NT2/D1 (cell line): Measurements from ENCODE around the gene NAA35.
"Not testable (repeated sequence)": the region's sequence is repeated elsewhere in the genome, so short reads cannot be mapped to it uniquely, and the experiment has no call there.

Experiments used
- DNase-seq: peaks from one replicate; pipeline ENCODE4 v3.0.0-alpha.2; 2011; ENCODE audit warnings: low read depth, low spot score
- H3K27me3 ChIP-seq: 2 replicates; pipeline ENCODE4 v1.6.0; 2011; ENCODE audit warnings: mild to moderate bottlenecking; ENCODE audit not compliant: insufficient read length, insufficient read depth
- H3K36me3 ChIP-seq: 2 replicates; pipeline ENCODE4 v1.6.1; 2011; ENCODE audit warnings: mild to moderate bottlenecking, low read length, mixed read lengths; ENCODE audit not compliant: insufficient read depth, insufficient read length
- H3K4me1 ChIP-seq: 2 replicates; pipeline ENCODE4 v1.5.1; 2011; ENCODE audit not compliant: insufficient read depth, insufficient read length
- H3K4me3 ChIP-seq: 2 replicates; pipeline ENCODE4 v1.5.1; 2011; ENCODE audit warnings: low read depth; ENCODE audit not compliant: insufficient read length
- H3K9ac ChIP-seq: 2 replicates; pipeline ENCODE4 v1.6.0; 2011; ENCODE audit warnings: low read depth; ENCODE audit not compliant: insufficient read length
- H3K9me3 ChIP-seq: 2 replicates; pipeline ENCODE4 v1.5.1; 2011; ENCODE audit warnings: mild to moderate bottlenecking, low read length; ENCODE audit not compliant: insufficient read depth
- SUZ12 ChIP-seq: IDR thresholded peaks from 2 replicates; pipeline ENCODE4 v1.6.1; 2011; ENCODE audit not compliant: insufficient read length, insufficient read depth; ENCODE audit errors: extremely low read depth
- YY1 ChIP-seq: IDR thresholded peaks from 2 replicates; pipeline ENCODE4 v1.6.1; 2011; ENCODE audit not compliant: insufficient read length, insufficient read depth
- ZNF274 ChIP-seq: IDR thresholded peaks from 2 replicates; pipeline ENCODE4 v1.6.1; 2011; ENCODE audit warnings: mild to moderate bottlenecking, low read depth, low read length

Gene NAA35

DNA sequence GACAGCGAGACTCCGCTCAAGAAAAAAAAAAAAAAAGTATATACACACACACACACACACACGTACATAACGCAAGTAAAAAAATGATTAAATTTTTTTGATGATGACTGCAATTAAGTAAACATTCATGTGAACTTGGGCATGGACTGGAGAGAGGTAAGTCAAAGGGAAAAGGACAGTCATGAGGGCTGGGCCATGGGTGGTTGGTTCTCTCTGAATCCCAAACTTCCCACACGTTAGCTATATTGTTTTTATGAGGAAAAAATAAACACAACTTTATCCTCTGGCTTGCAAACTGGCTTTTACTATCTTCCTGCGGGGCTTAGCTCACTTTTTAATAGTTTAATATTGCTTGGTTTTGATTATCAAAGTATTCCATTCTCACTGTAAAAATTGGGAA is 104.7 kb downstream of the NAA35 start:
- peaks cover 50% of the 10 kb centered on the region for H3K36me3 ChIP-seq
- no peak for TF ChIP-seq SUZ12
- no peak for TF ChIP-seq ZNF274
- TF ChIP-seq YY1 = no peak

DNA sequence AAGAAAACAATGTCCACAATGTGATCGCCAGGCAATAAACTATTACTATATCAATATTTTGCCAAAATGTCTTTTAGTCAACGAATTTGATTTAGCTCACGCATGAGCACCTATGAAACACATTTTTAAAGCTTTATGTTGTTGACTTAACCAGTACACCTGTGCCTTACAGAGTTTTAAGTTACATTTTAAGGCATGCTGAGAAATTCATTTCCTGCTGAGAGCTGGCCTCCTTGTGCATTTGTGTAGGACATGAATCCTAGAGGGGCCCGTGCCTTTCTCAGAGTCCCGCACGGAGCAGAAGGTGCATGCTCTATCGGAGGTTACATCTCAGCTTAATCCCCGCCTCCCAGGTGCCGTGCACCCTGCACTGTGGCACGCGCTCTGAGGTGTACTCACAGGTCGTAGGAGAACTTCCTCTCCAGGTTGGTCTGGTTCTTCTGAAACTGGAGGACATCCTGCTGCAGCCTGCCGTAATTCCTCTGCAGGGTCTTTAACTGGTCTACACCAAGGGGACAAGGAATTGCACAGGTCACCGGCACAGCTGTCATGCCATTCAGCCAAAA is 105.2 kb downstream of the NAA35 start:
- DNase-seq = no peak
- H3K27me3 ChIP-seq = no peaks in the 10 kb centered on the region
- H3K4me1 ChIP-seq = no peaks in the 10 kb centered on the region
- no peak overlapping the region for H3K9ac ChIP-seq
- H3K9me3 ChIP-seq = no peaks in the 10 kb centered on the region
- H3K36me3 ChIP-seq = peaks cover 45% of the 10 kb centered on the region
- no peak overlapping the region for H3K4me3 ChIP-seq
- TF ChIP-seq ZNF274 = no peak
- TF ChIP-seq SUZ12 = no peak
- no peak for TF ChIP-seq YY1

More for the DNA sequence above, 104.7 kb downstream of the NAA35 start:
- Histone ChIP-seq H3K27me3 (no peaks in the 10 kb centered on the region), H3K4me1 (no peaks in the 10 kb centered on the region), H3K9ac (no peak overlapping the region), H3K9me3 (no peaks in the 10 kb centered on the region), H3K4me3 (no peak overlapping the region)
- no peak for DNase-seq

DNA sequence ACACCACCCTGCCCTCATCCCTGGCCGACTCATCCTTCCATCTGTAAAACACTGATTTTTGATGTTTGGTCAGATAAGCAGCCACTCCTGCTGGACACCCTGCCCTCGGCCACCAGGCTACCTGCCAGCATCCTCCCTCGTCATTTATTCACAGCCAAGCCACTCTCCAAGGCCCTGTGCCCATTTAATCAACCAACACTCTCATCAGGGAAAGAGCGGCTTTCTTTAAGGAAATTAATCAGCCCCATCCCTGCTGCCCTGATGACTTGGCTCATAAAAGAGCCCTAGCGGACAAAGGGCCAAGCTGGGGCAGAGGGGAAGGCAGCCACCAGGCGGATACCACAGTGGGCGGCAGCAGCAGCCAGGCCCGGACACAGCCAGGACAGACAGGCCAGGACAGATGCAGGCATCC is 106.0 kb downstream of the NAA35 start:
- no peak for DNase-seq
- TF ChIP-seq YY1 = no peak
- no peak for TF ChIP-seq ZNF274
- TF ChIP-seq SUZ12 = no peak
- Histone ChIP-seq H3K4me3 (no peak overlapping the region), H3K9ac (no peak overlapping the region), H3K27me3 (no peaks in the 10 kb centered on the region), H3K4me1 (no peaks in the 10 kb centered on the region), H3K36me3 (peaks cover 47% of the 10 kb centered on the region), H3K9me3 (no peaks in the 10 kb centered on the region)

DNA sequence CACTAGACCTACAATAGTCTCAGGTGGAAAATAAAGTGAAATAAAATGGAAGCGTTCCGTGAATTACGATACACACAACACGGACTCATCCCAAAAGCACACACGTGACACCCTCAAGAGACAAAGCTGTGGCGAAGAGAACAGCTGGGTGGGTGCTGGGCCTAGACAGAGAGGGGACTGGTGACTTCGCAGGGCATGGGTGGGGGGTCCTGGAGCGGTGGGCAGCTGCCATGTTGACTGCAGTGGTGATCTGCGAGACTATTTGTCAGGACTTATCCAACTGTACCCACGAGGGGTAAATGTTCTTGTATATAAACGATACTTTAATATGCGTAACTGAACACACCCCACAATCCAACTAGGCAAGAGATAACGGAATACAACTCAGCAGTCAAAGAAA is 106.4 kb downstream of the NAA35 start:
- H3K36me3 ChIP-seq = peaks cover 45% of the 10 kb centered on the region
- no peaks in the 10 kb centered on the region for H3K27me3 ChIP-seq
- H3K4me1 ChIP-seq = no peaks in the 10 kb centered on the region
- H3K4me3 ChIP-seq = no peak overlapping the region
- DNase-seq = no peak
- no peak for TF ChIP-seq YY1
- no peak for TF ChIP-seq SUZ12
- no peak for TF ChIP-seq ZNF274
- H3K9ac ChIP-seq = no peak overlapping the region
- H3K9me3 ChIP-seq = no peaks in the 10 kb centered on the region

DNA sequence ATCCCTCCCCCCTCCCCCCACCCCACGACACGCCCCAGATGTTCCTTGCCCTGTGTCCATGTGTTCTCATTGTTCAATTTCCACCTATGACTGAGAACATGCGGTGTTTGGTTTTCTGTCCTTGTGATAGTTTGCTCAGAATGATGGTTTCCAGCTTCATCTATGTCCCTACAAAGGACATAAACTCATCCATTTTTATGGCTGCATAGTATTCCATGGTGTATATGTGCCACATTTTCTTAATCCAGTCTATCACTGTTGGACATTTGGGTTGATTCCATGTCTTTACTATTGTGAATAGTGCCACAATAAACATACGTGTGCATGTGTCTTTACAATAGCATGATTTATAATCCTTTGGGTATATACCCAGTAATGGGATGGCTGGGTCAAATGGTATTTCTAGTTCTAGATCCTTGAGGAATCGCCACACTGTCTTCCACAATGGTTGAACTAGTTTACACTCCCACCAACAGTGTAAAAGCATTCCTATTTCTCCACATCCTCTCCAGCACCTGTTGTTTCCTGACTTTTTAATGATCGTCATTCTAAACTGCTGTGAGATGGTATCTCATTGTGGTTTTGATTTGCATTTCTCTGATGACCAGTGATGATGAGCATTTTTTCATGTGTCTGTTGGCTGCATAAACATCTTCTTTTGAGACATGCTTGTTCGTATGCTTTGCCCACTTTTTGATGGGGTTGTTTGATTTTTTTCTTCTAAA is 107.2 kb downstream of the NAA35 start:
- H3K27me3 ChIP-seq, H3K4me3 ChIP-seq, DNase-seq: not testable (repeated sequence)

DNA sequence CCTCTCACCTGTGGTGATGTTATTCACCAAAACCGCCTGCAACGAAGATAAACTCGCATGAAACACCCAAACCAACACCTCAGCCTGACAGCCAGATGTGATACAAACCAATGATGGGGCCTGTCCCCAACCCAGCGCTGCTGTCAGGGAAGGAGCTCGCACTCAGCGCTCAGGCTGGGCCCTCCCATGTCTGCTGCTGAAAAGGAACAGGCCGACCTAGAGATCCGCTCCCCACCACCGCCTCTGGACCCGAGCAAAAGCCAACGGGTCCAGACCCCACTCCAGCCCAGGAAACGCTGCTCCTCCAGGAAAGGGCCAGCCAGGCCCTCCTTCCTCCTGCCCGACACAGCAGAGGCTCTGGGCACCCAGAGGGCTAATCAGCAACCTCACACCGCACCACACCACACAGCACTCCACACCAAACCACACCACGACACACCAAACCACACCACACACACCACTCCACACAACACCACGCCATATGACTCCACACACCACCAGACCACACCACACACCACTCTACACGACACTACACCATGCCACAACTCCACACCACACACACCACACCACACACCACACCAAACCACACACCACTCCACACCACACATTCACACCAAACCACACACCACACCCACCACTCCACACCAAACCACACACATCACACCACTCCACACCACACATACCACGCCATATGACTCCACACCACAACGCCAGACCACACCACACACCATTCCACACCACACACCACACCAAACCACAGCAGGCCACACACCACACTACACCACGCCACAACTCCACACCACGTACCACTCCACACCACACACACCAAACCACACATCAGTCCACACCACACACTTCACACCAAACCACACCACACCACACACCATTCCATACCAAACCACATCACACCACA is 111.9 kb downstream of the NAA35 start:
- Histone ChIP-seq H3K9me3 (no peaks in the 10 kb centered on the region), H3K4me3 (no peak overlapping the region), H3K36me3 (peaks cover 33% of the 10 kb centered on the region), H3K9ac (no peak overlapping the region), H3K27me3 (no peaks in the 10 kb centered on the region), H3K4me1 (no peaks in the 10 kb centered on the region)
- no peak for TF ChIP-seq SUZ12
- no peak for TF ChIP-seq YY1
- no peak for TF ChIP-seq ZNF274
- no peak for DNase-seq

More for the DNA sequence above, 107.2 kb downstream of the NAA35 start:
- not testable (repeated sequence) for H3K9ac ChIP-seq, H3K4me1 ChIP-seq, H3K9me3 ChIP-seq
- H3K36me3 ChIP-seq = peaks cover 45% of the 10 kb centered on the region

DNA sequence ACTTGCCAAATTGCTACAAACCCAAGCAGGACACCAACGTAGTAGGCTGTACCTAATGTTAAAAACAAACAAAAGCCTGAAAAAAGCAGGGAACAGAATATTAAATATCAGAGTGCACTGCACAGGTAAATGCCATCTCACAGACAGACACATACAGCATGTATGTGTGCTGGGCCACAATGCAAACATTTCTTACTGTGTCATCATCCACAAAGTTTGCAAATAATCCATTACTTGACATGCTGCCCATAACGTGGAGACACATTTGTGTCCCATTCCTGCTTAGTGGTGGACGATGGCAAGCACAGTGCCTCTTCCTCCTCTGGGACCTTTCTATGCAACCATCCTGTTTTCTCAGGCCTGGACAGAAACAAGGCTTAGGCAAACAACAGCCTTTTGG is 113.7 kb downstream of the NAA35 start:
- no peak overlapping the region for H3K9ac ChIP-seq
- DNase-seq = no peak
- H3K4me1 ChIP-seq = no peaks in the 10 kb centered on the region
- no peaks in the 10 kb centered on the region for H3K27me3 ChIP-seq
- no peak overlapping the region for H3K4me3 ChIP-seq
- H3K36me3 ChIP-seq = peaks cover 35% of the 10 kb centered on the region
- no peak for TF ChIP-seq ZNF274
- TF ChIP-seq SUZ12 = no peak
- no peak for TF ChIP-seq YY1
- H3K9me3 ChIP-seq = no peaks in the 10 kb centered on the region
